Cardiac septum (tissue), 1 donor: ENCODE measurements around the gene APLP1. TPM values are rescaled to one million over a fixed set of nuclear protein-coding genes. Genes with fewer than 3 reads are reported as not detected.
"Not testable (repeated sequence)": the region's sequence is repeated elsewhere in the genome, so short reads cannot be mapped to it uniquely, and the experiment has no call there.

Experiments
- DNase-seq: peaks from one replicate; pipeline ENCODE4 v3.0.0-alpha.2; 2020; ENCODE audit warnings: low spot score
- intact Hi-C: fragments of 100-400 bp; cut with DNase I; formaldehyde crosslinking; loops from one replicate; pipeline ENCODE4 v1.14.0; 2022
- total RNA-seq: library from RNA; stranded (reverse); fragmentation: NEBNext Ultra II Directional; extraction: Animal tissue kit (Norgen Biotek cat#: 25700); gene quantifications from one replicate; pipeline ENCODE4 v1.2.1, GENCODE V29; 2021
- donor health status: DM: no; HTN: no; CAD: no.

APLP1 gene
- total RNA-seq, 1 donor from 2014 or later = 39.9 TPM

DNA sequence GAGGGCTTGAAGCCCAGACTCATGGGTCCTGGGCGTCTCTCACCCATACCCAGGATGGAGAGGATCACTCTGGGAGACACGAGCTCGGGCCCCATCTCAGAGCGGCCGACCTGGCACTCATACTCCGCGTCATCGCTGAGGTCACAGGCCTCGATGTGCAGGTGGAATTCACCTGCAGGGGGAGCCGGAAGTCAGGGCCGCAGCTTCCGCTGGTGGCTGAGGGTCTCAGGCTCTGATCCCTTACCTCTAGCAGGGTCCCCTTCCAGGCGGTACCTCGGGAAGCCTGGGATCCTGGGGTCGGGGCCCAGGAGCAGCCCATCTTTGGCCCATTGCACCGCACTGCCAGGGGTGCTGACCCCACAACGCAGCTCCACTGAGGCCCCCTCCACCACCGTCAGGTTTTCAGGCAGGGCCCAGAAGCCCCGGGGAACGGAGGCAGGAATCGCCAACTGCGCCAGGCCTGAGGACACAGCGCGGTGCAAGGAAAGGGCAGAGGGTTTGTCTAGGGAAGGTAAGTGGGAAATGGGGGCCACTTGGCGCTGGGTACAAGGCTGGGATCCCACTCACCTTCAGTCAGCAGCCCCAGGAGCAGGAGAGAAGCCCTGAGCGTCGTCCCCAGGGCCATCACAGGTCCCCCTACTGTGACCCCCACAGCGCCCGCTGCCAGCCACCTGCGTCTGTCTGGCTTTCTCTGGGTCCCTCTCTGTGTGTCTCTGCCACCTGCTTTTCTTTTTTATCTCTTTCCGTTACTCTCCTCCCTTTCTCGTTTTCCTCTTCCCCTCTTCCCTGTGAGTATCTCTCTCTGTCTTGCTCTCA lies 17.0 kb upstream of the APLP1 start:
- no peak for DNase-seq
- intact Hi-C loops = no loop called here

DNA sequence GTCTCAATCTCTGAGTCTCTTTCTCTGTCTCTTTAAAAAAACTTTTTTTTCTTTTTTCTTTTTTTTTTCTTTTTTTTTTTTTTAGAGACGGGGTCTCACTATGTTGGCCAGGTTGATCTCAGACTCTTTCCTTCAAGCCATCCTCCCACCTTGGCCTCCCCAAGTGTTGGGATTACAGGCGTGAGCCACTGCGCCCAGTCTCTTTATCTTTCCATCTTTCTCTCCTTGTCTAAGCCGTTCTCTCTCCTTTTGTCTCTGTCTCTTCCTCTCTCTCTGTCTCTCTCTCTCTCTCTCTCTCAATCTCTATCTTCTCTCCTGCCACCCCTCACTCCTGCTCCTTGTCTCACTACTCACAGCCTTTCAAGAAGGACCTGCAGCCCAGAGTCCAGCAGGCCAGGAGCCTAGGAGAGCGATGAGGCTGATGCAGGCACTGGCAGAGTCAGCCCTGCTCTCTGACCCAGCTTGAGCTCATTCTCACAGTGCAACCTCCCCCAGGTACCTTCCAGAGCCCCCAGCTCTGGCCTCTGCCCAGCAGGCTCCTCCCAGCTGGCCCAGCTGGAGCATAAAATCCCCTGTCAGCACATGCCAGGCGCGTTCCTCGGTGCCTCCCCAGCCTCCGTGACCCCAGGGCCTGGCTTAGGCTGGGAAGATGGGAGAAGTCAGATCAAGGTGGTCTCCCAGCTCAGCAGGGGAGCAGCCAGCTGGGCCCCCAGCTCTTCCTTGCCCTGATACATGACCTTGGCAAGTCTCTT lies 16.2 kb upstream of the APLP1 start, which contains the start of gene NPHS1:
NPHS1 (minus strand) TSS at position 476 of the 752 bp plus-strand sequence. CDS start 667 bp downstream, outside the sequence.
- intact Hi-C loops = no loop called here

GRCh38 chr19:35853038-35853756 lies 15.2 kb upstream of the APLP1 start:
- no peak for DNase-seq
- intact Hi-C loops = no loop called here

More for the DNA sequence above, 16.2 kb upstream of the APLP1 start, which contains the start of gene NPHS1:
- DNase-seq = no peak

- intact Hi-C loops = no loop called here
- no peak for DNase-seq
These were observed 11.7 kb upstream of the APLP1 start, which contains the start of gene KIRREL2 for GRCh38 chr19:35856546-35857149. Gene KIRREL2, plus strand, starts transcription at chr19:35856911. Its CDS starts 209 bp downstream, at chr19:35857120.

DNA sequence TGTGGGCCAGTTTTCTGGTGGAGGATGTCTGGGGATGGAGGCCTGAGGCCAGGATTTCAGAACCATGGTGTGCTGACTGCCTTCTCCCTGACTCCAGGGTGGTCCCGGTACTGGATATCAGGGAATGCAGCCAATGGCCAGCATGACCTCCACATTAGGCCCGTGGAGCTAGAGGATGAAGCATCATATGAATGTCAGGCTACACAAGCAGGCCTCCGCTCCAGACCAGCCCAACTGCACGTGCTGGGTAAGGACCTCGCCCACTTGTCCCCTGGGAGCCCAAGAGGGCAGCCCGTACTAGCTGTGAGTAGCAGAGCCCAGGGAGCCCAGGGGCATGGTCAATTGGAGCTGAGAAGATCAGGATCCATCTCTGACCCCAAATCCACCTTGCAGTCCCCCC lies 10.1 kb upstream of the APLP1 start:
- no peak for DNase-seq
- intact Hi-C loops = no loop called here

DNA sequence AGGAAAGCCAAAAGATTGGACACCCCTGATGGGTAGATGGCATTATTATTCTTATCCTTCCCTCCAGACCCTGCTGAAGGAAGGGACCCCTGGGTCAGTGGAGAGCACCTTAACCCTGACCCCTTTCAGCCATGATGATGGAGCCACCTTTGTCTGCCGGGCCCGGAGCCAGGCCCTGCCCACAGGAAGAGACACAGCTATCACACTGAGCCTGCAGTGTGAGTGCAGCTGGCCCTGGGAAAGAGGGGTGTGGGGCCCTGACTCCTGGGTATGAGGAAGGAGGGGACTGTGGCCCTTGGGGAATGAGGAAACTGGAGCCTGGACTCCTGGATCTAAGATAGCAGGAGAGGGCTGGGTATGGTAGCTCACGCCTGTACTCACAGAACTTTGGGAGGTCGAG lies 9.0 kb upstream of the APLP1 start:
- intact Hi-C loops = no loop called here
- no peak for DNase-seq

- DNase-seq = no peak
- intact Hi-C loops = loop anchor here (10.0 kb wide), 1 partner anchor 86 kb away; the partner anchor contains the start of gene ARHGAP33
These were observed 7.9 kb upstream of the APLP1 start for GRCh38 chr19:35860436-35860817.

- intact Hi-C loops = loop anchor here (10.0 kb wide), 1 partner anchor 86 kb away; the partner anchor contains the start of gene ARHGAP33
- no peak for DNase-seq
These were observed 7.3 kb upstream of the APLP1 start for GRCh38 chr19:35860818-35861639.

DNA sequence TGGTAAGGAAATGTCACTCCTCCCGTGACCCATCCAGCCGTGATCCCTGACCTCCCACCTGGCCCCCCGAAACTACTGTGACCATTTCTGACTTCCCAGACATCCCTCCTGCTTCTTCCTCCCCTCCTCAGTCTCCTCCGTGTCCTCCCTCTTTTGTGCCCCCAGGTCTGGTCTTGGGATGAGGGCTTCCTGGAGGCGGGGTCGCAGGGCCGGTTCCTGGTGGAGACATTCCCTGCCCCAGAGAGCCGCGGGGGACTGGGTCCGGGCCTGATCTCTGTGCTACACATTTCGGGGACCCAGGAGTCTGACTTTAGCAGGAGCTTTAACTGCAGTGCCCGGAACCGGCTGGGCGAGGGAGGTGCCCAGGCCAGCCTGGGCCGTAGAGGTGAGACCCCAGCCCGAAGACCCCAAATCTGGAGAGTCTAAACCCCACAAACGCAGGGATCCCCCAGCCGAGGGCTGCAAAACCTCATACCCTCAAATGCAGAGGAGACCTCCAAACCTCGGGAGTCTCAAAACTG lies 6.7 kb upstream of the APLP1 start:
- DNase-seq = no peak
- intact Hi-C loops = loop anchor here (10.0 kb wide), 1 partner anchor 87 kb away; the partner anchor contains the start of gene ARHGAP33

DNA sequence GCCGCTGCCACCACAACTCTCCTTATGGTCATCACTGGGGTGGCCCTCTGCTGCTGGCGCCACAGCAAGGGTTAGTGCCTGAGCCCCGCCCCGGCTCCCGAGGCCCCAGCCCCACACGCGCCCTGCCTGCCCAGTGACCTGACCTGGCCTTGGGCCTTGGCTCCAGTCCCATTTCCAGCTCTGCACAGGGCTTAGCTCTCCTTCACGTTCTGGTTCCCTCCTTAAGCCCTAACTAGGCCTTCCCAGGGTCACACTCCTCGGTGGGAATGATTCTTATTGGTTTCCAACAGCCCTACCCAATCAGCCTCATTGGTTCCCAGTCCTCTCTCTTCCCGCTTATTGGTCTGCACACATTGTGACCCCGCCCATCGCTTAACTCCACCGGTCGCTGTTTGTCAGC lies 5.8 kb upstream of the APLP1 start:
- intact Hi-C loops = loop anchor here (10.0 kb wide), 1 partner anchor 88 kb away; the partner anchor contains the start of gene ARHGAP33
- no peak for DNase-seq

- intact Hi-C loops = loop anchor here (10.0 kb wide), 1 partner anchor 88 kb away; the partner anchor contains the start of gene ARHGAP33
- no peak for DNase-seq
These were observed 5.4 kb upstream of the APLP1 start for GRCh38 chr19:35863018-35863417.

DNA sequence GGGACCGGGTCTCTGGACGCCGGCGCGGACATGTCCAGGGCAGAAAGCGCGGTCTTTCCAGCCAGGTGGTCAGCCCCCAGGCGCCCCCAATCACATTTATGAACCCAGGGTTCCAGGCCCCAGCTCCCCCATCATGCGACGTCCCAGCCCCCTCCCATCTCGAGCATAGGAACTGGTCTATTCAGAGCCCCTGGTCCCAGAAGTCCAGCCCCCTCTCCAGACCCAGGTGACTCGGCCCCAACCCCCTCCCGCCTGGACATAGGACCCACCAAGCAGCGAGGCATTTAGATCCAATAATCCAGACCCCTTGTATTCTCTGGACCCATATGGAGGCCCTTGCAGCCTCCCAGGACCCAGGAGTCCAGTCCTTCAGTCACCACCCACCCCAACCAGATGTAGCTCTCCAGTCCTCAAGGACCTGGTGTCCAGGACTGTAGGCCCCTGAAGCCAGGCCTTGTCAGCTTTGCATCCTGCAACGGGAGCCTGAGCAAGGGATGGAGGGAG lies 501 bp downstream of the APLP1 start:
- DNase-seq = no peak
- intact Hi-C loops = loop anchor here (10.0 kb wide), 1 partner anchor 94 kb away; the partner anchor contains the start of gene ARHGAP33

- no peak for DNase-seq
These were observed 1.2 kb downstream of the APLP1 start for GRCh38 chr19:35869327-35870123.

DNA sequence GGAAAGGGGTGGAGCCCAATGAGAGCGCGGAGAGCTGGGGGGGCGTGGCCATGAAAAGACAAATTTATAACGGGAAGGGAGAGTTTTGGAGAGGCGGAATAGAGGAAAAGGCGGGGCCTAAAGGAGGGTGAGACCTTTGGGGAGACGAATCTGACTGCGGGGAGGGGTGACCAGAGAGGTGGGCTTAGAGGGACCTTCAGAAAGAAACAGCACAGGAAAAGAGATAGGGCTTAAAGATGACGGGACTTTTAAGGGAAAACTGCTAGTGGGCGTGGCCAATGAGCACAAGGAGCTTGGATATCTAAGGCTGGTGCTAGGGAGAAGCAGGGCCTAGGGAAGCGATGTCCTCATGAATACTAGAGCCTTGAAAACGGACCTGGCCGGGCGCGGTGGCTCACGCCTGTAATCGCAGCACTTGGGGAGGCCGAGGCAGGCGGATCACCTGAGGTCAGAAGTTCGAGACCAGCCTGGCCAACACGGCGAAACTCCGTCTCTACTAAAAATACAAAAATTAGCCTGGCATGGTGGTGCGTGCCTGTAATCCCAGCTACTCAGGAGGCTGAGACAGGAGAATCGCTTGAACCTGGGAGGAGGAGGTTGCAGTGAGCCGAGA lies 1.9 kb downstream of the APLP1 start:
- DNase-seq, intact Hi-C loops: not testable (repeated sequence)

More at GRCh38 chr19:35869327-35870123, 1.2 kb downstream of the APLP1 start:
- intact Hi-C loops = loop anchor here (10.0 kb wide), 1 partner anchor 95 kb away; the partner anchor contains the start of gene ARHGAP33

GRCh38 chr19:35870798-35871197 lies 2.4 kb downstream of the APLP1 start:
- DNase-seq = no peak
- intact Hi-C loops = no loop called here

- no peak for DNase-seq
- intact Hi-C loops = no loop called here
These were observed 3.2 kb downstream of the APLP1 start for GRCh38 chr19:35871611-35872010.
